A549 treated with CpdA at 1 μM for 4 hours (cell line): Measurements from ENCODE around the gene C1orf216. TPM values are rescaled to one million over a fixed set of nuclear protein-coding genes. Genes with fewer than 3 reads are reported as not detected.

Source experiments
- total RNA-seq: library from RNA; stranded (reverse); fragments of 200-300 nt; extraction: Qiagen RNA extraction; gene quantifications from 5 replicates; pipeline ENCODE4 v1.2.3, GENCODE V29; 2022; ENCODE audit warnings: low read depth

C1orf216 gene, protein sequence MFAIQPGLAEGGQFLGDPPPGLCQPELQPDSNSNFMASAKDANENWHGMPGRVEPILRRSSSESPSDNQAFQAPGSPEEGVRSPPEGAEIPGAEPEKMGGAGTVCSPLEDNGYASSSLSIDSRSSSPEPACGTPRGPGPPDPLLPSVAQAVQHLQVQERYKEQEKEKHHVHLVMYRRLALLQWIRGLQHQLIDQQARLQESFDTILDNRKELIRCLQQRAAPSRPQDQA
- 13.2 to 14.6 TPM (median 13.8 TPM) in 5 replicates for total RNA-seq

DNA sequence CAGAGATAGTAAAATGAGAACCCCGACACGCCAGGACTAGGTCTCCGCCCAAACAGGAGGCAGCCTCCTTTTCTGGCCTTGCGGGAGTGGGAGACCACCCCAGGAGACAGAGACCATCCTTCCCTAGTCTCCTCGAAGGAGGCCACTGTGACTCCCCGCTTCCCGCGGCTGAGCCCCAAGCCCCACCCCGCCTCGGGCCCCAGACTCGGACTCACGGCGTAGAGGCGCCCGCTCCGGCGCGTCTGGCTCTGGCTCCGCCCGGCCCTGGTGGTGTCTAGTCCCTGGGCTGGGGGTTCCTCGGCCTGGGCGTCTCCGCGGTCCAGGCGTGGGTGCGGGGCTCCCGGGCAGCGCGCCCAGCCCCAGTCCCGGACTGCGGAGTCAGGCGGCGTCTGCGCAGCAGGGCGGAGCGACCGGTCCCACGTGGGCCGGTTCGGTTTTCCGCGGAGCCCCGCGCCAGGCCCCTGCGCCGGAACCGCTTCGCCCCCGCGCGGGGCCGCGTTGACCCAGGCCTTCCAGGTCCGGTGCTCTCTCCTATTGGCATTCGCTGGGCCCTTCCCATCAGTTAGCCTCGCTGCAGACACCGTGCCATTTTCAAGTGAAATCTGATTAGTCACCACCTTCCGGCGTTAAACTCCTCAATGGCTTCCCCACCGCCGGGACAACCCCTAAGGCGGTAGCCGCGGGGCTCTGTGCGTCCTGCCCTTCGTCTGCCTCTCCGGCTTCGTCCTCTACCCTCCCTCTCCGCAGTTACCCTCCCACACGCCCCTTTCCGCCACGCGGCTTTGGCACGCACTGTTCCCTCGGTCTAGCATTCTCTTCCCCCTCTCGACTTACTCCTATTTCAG is at the start of gene C1orf216:
C1orf216 (minus strand) TSS at position 393 of the 845 bp plus-strand sequence. CDS start 2,563 bp downstream, outside the sequence.

Other genes starting within 250 kb of the C1orf216 start
- gene KIAA0319L, start 161.5 kb downstream of the C1orf216 start, total RNA-seq = 12.5 to 17.8 TPM (median 15.5 TPM) in 5 replicates
- gene NCDN, start 161.1 kb downstream of the C1orf216 start, total RNA-seq = 12.9 to 18.7 TPM (median 18.5 TPM) in 5 replicates
- 0.56 to 0.82 TPM (median 0.62 TPM) in 5 replicates for gene TFAP2E, start 145.6 kb downstream of the C1orf216 start, total RNA-seq
- gene PSMB2, start 77.4 kb downstream of the C1orf216 start, total RNA-seq = 81.1 to 110 TPM (median 102 TPM) in 5 replicates
- 8.1 to 14.9 TPM (median 10.9 TPM) in 5 replicates for gene CLSPN, start 51.1 kb upstream of the C1orf216 start, total RNA-seq
- 3.1 to 4.5 TPM (median 4.2 TPM) in 5 replicates for gene AGO4, start 89.1 kb upstream of the C1orf216 start, total RNA-seq
- 3.4 to 4.9 TPM (median 4.7 TPM) in 5 replicates for gene AGO1, start 164.3 kb upstream of the C1orf216 start, total RNA-seq
- gene AGO3, start 212.2 kb upstream of the C1orf216 start, total RNA-seq = 4.9 to 8.9 TPM (median 6.3 TPM) in 5 replicates